HG03196 (cell line): Measurements from ENCODE around the gene SORCS3.

ENCODE experiments used
- ATAC-seq: cut with Tn5 transposase; IDR thresholded peaks from one replicate; pipeline ENCODE4 v1.9.1; 2021; ENCODE audit not compliant: unreplicated experiment

Gene SORCS3

DNA sequence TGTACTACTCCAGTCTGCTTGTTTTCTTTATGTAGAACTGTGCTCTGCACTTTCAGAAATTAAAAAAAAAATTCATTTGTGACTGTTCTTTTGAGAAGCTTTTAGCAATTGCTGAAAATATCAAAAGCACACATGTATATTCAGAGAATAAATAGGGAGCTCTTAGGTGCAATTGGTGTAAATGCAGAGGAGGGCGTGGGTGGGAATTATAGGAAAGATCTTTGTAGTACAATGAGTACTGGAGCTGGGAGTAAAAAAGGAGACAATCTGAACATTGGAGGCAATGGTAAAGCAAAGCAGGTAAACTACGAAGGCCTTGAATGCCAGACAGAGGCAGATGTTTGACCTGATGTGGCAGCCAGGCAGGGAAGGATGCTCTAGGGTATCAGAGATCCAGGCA, 267.5 kb downstream of the SORCS3 start:
- no peak for ATAC-seq

DNA sequence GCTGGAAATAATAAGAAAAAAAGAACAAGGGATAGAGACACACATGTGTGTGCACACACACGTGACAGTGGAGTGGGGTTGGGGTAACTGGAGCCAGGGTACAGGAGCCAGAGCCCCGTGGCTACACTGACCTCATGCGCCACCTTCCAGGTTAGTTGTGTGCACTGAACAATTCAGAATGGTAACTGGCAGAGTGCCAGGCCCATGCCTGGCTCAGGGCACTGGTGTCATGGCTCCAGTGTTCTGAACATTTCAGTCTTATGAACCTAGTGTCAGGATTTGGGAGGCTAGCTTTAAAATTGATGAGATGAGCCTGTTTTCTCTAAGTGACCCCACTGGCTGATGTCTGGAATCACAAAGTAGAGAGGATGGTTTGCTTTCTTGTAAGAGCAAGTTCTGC, 269.6 kb downstream of the SORCS3 start:
- no peak for ATAC-seq

DNA sequence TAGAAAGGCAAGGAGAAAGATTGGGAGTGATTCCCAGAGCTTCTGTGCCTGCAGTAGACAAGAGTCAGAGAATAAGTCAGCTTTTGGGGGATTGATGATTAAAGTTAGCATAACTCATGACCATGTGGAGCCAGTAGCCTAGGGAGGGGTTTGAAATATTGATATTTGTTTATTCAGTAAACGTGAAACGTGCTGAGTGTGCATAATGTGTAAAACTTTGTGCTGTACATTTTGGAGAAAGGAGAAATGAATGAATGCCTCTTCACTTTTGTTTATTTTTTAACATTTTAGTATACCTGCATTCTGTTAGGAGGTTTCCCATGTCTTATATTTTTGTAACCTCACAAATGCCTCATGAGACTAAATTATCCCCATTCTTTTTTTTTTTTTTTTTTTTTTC, 272.3 kb downstream of the SORCS3 start:
- ATAC-seq: no peak

DNA sequence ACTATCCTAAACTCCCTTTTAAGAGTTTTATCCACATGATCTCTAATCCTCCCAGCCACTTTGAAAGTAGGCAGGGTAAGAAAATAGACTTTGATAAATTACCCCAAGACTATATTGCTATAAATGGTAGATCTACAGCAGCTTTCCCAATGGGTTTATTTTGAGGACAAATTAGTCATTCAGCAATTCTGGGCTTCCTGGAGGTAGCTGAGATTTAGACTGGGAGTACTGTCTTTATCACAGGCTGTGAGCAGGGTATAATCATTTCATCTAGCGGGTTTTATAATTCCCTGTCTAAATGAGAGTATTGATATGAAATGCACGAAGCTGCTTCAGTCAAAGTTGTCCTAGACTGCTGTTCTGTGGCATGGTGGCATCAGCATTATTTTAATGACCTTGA, 279.4 kb downstream of the SORCS3 start:
- no peak for ATAC-seq

DNA sequence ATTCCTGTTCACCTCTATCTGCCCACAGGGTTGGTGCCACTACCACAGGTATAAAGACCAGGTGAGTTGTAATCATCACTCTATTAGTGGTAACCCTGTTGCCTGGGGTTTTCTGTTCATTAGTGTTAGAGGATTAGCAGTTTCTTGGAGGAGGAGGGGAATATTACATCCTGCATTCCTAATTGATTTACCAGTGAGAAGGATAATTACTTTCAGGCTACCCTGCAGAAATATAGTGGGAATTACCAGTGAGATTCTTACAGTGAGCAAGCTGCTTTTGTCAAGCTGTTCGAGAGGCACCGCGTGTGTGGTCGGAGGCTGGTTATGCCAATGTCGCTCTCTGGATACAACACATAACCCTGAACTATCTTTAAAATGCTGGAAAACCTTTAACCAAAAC, 280.7 kb downstream of the SORCS3 start:
- ATAC-seq: no peak

DNA sequence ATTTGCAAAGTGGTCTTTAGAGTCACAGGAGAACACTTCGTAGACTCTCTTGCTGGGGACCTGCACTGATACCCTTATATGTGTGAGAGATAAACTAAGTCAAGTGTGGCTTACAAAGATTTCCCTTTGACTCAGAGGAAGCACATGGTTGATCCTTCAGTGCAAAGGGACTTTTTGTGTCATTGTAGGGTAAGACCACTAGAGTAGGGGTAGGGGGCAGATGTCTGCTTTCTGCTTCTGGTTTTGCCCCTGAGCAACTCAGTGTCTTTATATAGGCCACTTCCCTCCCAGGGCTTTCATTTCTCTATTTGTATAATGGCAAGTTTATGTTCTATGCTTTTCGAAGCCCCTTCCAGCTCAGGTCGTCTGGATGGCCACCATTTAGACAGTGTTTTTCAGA, 281.7 kb downstream of the SORCS3 start:
- peak; percentile 69 for ATAC-seq

DNA sequence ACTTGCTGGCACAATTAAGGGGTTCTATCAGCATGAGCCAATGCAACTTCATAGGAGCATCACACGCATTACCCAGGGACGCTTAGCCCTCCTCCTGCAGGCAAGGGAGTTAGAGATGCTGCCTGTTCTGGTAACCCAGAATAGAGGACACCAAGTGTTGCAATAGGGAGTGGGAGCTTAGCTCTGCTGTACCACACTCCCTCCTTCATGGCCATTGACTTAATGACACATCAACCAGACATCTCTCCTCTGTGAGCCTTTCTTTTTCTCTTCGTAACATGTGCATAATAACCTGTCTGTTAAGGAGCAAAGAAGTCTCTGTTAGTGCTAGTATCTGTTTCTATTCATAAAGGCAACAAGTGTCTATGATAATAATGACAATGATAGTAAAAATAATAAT, 282.4 kb downstream of the SORCS3 start:
- no peak for ATAC-seq

DNA sequence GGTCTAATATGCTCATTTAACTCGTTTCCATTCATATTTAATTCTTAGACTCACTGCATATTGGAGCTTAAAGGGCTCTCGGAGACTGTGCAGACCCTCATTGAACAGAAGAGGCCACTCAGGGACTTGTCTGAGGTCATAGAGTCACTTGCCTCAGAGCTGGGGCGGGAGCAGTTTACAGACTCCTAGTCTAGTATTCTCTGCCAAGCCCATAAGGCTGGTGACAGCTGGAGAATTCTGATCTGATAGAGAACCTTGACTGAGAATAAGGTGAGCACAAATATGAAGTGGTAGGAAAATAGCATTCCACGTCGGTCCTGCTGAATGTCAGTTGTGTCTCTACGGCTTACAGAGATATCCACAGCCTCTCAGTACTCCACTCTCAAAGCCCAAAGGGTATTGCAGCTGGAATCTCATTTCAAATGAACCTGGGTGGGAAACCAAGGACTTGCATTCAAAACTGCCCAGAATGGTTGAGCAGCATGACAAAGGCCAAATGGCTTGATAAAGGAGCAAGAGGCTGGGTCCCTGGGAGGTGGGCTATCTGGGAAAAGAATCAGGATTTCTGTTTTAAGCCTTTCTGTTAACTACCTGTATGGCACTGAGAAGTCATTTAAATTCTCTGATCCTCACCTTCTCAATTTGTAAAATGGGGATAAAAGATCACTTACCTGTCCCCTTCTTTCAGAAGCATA, 283.2 kb downstream of the SORCS3 start:
- ATAC-seq: no peak

DNA sequence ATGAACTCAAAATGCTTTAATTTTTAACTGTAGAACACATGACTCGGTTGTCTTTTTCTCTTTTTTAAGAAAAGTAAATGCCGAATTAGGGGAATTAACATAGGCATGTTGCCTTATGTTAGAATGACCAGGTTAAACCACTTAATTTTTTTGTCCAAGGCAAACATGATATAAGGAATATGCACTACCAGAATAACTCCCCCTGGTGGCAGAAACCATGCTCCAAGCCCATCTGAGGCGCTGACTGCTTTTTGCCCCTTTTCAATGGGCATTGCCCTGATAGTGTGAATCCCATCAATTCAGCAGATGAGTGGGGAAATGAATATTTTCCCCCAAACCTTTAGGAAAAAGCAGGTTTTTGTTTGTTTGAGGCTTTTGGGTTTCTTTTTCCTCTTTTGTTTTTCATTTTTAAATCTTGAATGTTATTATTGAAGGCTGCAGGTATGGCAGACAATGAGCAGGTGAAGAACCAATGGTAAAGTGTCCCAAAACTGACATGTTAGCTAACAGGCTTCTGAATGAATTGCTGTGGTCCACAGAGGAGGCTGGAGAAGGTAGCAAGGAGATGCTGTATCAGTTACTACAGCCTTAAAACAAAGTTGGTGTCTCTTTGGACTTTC, 284.3 kb downstream of the SORCS3 start:
- ATAC-seq: peak; percentile 47

DNA sequence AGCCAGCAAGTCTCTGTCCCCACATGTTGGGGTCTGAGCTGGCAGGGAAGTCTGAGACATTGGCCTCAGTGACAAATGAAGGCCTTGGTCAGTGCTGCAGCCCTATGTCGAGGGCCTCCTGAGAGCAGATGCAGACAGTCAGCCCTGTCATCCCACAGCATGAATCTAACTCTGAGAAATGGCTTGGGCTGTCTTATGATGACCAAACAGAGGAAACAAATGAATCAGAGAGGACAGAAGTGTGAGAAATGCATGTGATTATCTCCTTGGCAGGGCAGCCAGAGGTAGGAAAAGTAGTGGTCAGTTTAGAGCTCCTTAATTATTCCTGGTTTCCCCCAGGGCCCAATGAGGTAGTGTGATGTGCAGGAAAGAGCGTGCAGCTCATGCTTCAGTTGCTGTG, 287.6 kb downstream of the SORCS3 start:
- ATAC-seq: no peak

DNA sequence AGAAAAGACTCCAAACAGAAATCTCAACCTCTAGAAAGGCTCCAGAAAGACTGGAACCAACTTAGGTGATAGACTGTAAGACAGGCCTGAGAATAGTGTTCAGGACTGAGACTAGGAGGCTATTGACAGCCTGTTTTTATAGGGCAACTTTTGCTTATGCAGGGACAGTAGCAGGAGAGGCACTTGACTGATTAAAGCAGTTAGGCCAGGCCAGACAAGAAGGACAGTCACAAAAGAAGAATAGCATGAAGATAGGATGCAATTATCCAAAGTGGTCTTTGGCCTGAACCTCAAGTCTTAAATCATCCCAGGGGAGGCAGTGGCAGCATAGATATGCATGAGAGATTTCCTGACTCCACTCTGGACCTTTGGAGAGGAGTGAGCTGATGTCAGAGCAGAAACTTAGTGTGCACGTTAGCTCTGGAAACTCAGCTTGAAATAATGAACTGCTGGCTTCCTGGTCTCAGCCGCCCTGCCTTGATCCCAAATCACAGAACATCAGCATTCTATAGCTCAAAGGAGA, 290.6 kb downstream of the SORCS3 start:
- no peak for ATAC-seq

DNA sequence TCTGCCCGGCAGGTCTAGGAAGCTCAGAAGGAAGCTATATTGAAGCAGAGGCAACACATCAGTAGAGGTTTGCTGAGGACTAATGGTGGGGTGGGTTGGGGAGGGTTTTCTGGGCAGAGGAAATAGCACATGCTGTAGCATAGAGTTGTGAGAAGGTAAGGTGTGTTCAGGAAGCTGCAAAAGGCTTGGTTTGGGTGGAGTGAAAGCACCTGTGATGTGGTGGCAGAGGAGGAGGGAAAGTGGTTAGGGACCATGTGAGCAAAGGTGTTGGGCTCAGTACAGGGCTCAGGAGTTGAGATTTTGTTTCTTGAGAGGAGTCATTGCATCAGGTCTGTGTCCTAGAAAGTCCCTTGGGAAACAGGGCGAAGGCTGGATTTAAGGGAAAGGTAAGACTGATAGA, 294.6 kb downstream of the SORCS3 start:
- no peak for ATAC-seq

DNA sequence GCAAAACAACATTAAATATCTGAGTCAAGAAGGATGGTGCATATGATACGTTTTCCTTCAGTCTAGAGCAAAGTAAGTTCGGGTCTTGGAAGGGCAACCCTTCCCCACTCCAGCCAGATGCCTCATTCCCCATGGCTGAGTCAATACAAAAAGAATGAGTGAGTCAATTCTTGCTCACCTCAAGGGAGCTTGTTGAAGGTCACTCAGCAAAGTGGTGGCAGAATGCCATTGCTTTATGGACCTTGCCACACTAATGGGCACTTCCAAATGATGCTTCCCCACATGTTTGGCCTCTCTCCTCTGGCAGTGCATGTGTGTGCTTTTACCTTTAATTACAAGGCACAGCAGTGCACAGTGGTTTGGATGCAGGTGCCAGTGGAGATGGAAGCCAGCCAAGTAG, 296.5 kb downstream of the SORCS3 start:
- no peak for ATAC-seq

DNA sequence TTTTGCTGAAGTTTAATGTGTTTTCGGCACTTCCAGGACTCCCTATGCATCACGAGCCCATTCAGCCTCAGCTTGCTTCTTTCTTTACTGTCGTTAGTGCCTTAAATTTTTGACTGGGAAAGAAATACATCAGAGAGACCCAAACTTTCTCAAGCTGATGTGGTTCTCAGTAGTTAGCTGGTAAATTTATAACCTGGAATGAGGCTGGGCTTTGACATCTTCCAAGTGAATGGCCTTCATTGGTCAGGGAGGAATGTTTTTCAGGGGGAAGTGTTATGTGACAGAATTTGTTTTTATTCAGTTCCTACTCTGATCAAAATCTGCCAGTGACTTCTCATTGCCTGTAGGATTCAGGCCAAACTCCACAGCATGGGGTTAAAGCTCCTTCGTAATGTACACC, 296.9 kb downstream of the SORCS3 start:
- no peak for ATAC-seq

DNA sequence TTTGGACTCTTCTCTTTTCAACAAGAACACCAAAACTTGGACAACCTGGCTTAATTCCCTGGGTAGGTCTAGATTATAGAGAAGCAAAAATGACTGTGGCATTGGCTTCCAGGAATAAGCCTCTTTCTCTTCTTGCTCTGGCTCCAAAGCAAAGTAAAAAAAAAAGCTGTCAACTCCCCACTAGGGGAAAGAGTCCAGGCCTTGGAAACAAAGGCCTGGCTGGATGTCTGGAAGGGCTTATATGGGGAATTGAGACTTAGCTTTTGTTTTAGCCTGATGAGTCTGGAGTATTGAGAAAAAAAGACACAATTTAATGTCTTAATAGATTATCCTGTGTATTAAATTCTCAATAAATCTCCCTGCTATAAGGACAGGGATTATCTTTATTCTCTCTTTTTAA, 300.6 kb downstream of the SORCS3 start:
- ATAC-seq: no peak

DNA sequence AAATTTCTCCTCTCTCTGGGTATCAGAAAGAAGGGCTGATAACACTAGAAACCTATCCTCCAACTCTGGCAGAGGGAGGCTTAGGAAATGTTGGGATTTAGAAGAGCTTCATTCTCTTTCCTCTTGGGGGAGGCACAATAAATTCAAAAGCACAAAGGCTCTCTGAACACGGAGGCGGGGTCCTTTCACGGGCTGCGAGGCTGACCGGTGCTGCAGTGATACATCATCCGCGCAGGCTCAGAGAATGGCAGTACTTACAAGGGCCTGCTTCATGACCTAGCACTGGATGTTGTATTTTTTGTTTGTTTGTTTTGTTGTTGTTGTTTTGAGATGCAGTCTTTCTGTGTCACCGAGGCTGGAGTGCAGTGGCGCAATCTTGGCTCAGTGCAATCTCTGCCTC, 306.2 kb downstream of the SORCS3 start:
- no peak for ATAC-seq

DNA sequence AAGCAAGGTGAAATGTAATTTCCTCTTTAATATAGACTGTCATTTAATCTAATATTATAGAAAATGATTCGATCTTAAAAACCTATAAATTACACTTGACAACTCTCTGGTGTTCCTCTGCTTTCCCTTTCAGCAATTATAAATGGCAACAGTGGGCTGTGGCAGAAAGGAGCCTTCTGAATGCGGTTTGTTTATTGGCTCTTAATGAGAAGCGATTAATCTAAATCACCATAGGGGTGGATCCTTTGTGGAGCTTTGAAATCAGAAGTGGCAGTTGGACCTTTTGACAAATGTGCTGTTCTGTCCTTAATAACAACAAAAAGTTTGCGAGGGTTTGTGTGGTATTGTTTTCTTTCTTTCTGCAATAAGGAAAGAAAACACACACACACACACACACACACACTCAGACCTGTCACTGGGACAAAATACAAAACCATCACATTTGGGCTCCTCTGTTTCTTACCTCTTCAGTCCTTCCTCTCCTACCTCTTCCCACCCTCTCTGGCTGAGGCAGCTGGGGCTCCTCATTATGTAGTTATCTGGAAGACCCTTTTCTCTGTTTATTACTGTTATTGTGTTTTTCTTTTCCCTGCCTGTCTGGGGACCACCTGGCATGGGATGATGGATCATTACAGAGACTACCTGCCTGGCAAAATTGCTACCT, 316.2 kb downstream of the SORCS3 start:
- ATAC-seq: no peak

DNA sequence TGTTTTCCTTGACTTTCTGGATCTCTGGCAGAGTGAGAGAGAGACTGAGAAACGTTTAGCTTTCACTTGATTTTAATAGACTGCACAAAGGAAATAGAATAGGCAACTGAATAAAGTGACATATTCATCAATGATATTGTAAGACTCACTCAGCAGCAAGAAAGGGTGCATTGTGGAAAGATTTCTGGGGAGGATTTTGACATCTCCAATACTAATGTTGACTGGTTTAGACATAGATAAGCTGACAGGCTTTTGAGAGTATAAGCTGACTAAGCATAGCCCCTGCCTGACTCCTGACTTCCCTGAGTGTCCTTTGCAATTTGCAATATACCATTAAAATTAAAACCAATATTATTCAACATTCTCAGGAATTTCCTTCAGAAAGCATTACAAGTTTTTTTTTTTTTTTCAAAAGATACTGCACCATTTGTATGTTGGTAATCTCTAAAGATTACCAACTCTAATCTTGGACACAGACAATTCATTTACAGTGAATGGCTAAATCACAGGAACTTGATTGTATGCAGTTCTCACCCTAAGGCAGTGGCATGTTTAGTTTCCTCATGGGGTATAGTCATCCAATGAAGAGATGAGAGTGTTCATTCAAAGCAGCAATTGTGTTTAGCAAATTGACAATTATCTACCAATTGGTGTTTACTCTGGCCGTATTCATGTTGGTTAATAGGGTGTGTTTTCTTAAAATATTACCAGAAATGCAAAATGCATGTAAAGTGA, 325.6 kb downstream of the SORCS3 start:
- no peak for ATAC-seq

DNA sequence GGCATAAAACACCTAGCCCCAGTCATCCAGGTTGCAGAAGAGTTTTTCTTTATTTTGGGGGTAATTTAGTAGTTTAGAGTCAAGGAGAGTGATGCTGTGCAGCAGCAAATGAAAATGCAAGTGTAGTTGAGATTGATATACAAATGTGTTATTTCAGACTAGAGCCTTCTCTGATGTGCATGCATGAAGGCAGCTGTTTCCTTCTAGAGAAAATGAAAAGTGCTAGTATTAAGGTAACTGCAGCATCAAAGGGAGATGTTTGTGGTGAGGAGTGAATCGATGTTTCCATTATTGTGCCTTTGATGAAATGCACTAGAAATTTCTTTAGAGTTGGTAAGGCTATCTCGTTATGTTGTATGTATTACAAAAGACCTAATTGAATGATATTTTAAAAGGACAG, 339.3 kb downstream of the SORCS3 start:
- no peak for ATAC-seq

DNA sequence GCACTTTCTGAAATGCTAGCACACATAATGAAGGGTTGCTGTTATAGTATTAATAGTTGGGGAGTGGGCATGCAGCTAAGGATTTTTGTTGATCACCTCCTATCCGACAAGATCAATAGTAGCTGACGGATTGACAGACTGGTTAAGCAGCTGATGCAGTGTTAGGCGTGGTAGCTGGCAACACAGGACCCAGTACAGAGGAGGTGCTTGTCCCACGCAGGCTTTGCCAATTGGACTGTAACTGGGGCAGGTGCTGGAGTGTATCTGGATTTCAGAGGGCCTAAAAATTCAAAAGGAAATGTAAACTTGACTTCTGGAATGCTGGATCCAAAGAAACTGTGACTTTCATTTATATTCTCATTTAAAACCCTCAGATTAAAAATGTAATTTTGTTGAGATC, 340.9 kb downstream of the SORCS3 start:
- no peak for ATAC-seq

DNA sequence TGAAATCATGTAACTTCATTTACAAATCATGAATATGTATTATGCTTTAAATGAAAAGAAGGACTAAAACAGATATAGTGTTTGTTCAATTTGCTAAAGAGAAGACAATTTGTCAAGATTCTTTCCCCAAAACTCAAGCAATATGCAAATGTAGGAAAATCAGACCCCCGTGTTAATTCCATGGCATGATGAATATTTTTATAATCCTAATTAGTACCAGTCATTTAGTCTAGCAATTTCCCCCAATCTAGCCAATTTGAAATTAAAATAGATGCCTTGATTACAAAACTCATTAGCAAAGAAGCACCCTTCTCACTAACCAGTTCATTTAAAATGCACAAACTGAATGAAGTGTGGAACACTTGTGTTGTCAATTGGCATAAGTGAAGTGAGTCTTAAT, 347.6 kb downstream of the SORCS3 start:
- no peak for ATAC-seq

DNA sequence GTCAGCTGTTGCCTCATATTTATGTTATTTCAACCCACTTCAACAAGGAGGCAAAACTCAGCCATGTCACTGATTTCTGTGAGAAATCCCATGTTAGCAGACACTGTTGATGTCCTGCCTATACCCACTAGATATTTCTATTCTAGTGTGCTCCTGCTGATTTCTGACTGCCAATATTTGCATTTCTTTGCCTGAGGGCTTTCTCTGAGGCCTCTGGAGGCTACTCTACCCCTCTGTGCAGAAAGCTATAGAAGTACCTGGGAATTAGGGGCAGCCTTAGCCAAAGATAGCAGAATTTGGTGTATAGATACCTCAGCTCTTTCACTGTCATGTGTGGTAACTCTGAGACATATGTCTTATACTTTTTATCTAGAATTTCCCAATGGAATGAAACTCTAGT, 348.8 kb downstream of the SORCS3 start:
- no peak for ATAC-seq
